ENCODE measurements around the gene AOPEP. TPM values are rescaled to one million over a fixed set of nuclear protein-coding genes. Genes with fewer than 3 reads are reported as not detected.

Gene AOPEP
- total RNA-seq, 1 experiment from 2014 or later, result 79.5 TPM

DNA sequence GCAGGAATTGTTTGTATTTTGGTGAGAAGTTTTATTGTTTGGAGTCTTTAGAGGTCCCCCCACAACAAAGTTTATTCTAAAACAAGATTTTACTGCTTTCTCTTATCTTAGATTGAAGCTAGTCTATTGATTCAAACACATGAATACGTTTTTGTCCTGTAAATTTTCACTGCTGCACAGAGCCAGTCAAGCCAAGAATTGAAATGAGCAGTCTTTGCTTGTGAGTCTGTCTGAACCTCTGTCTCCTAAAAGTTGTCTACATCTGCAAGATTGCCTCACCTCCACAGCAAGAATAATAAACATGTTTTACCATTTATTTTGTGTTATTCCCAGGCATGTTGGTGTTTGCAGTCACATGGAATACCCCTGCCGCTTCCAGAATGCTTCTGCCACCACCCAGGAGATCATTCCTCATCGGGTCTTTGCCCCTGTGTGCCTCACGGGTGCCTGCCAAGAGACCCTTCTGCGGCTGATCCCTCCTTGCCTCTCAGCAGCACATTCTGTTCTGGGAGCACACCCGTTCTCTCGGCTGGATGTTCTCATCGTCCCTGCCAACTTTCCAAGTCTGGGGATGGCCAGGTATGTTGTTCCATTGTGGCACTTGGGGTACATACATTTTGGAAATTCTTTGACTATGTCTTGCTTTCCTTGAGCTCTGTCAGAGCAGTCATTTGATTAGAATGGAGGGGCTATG, 74.1 kb downstream of the AOPEP start:
- Histone ChIP-seq H3K27me3 (no peaks in the 10 kb centered on the region), H3K4me3 (no peak overlapping the region), H3K36me3 (no peaks in the 10 kb centered on the region), H3K27ac (peak overlapping the region; percentile 87), H3K9me3 (replicated peaks) (peaks cover under 1% of the 10 kb centered on the region; the same call in 1 of the 2 replicates), H3K4me1 (peaks cover 60% of the 10 kb centered on the region)
- DNase-seq, result no peak

DNA sequence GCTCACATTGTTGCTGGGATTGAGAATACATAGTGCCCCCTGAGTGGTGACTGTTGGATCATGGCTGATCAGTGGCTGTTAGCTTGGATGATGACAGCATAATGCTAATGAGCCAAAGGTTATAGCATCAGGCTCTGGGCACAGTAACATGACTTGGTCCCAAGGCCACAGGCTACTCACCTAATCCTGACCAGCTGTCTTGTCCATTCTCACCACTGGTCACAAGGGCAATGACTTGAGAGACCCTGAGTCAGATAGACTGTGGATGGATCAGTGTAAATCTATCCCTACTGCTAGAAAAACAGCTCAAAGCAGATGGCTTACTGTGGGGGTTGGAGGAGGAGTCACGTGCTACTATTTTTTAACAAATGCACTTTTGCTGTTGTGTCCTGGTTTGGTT, 74.7 kb downstream of the AOPEP start:
- Histone ChIP-seq H3K27ac (peak overlapping the region; percentile 87), H3K4me3 (no peak overlapping the region)
- DNase-seq, result peak; percentile 84 to 87

DNA sequence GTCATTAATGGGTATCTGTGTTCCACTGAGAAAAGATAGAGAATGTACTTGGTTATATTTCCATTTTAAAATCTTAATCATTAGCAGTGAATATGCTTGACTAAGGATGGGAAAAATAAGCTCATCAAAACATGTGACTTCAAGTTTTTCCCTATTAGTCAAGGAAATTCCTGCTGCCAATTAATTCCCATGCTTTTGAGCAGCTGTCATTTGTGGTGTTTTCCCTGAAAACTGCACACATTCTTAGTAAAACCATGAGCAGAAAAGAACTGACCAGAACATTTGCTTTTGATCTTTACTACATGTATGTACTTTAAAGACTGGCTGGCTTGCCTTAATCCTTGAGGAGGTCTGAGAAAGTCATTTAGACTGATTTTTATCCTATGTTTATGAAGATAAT, 75.2 kb downstream of the AOPEP start:
- H3K4me3 ChIP-seq, result no peak overlapping the region
- H3K27me3 ChIP-seq, result no peaks in the 10 kb centered on the region
- no peaks in the 10 kb centered on the region for H3K9me3 ChIP-seq (replicated peaks)
- H3K4me1 ChIP-seq, result peaks cover 71% of the 10 kb centered on the region
- H3K27ac ChIP-seq, result peak overlapping the region; percentile 87
- no peaks in the 10 kb centered on the region for H3K36me3 ChIP-seq
- DNase-seq, result peak; percentile 43 to 69

More for the DNA sequence above, 74.7 kb downstream of the AOPEP start:
- H3K36me3 ChIP-seq, result no peaks in the 10 kb centered on the region
- no peaks in the 10 kb centered on the region for H3K27me3 ChIP-seq
- no peaks in the 10 kb centered on the region for H3K9me3 ChIP-seq (replicated peaks)
- peaks cover 67% of the 10 kb centered on the region for H3K4me1 ChIP-seq

DNA sequence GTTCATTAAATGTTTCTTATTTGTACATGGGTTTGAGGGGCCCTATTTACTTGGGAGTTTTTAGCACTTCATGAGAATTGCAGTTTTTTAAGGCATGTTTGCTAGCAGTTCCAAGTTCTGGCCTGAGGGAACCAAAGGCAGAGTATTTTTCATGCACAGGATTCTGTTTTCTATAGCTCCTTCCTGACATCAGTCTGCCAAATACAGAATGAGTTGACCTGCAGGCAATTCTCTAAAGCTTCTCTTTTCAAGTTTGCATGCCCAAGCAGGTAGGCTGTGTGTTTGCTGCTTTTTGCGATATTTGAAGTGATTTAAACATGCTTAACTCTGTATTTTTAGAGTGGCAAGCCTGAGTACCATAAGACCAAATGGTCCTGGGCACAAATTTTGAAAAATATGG, 75.8 kb downstream of the AOPEP start:
- Histone ChIP-seq H3K27me3 (no peaks in the 10 kb centered on the region), H3K36me3 (no peaks in the 10 kb centered on the region), H3K4me1 (peaks cover 74% of the 10 kb centered on the region), H3K4me3 (no peak overlapping the region), H3K27ac (peak overlapping the region; percentile 87), H3K9me3 (replicated peaks) (no peaks in the 10 kb centered on the region)
- no peak for DNase-seq

GRCh38 chr9:94802793-94803192, 76.3 kb downstream of the AOPEP start:
- Histone ChIP-seq H3K4me3 (no peak overlapping the region), H3K27ac (peak overlapping the region; percentile 87), H3K27me3 (no peaks in the 10 kb centered on the region), H3K4me1 (peaks cover 74% of the 10 kb centered on the region), H3K9me3 (replicated peaks) (no peaks in the 10 kb centered on the region), H3K36me3 (no peaks in the 10 kb centered on the region)
- DNase-seq, result peak; percentile 55 to 76

DNA sequence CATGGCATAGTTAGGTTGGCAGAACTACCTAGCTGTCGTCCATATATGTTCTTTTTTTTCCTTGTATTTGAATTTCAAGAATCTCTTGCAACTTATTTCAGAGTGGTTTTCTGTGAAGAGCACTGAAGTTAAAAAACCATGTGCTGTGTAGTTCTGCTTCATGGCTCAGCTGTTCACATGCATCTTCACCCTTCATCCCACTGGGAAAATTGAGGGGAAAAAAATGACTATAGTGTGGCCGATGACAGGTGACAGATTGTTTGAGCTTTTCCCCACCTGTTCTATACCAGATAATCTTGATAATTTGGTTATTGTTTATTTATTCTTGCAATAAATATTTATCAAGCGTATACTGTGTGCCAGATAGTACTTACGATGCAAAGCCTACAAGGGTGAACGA, 77.8 kb downstream of the AOPEP start:
- H3K36me3 ChIP-seq, result no peaks in the 10 kb centered on the region; the same call in none of the 2 replicates
- no peaks in the 10 kb centered on the region for H3K27me3 ChIP-seq
- H3K4me3 ChIP-seq, result no peak overlapping the region
- no peaks in the 10 kb centered on the region for H3K9me3 ChIP-seq (replicated peaks)
- peak; percentile 70 to 90 for DNase-seq
- peak overlapping the region; percentile 87 for H3K27ac ChIP-seq
- H3K4me1 ChIP-seq, result peaks cover 74% of the 10 kb centered on the region

DNA sequence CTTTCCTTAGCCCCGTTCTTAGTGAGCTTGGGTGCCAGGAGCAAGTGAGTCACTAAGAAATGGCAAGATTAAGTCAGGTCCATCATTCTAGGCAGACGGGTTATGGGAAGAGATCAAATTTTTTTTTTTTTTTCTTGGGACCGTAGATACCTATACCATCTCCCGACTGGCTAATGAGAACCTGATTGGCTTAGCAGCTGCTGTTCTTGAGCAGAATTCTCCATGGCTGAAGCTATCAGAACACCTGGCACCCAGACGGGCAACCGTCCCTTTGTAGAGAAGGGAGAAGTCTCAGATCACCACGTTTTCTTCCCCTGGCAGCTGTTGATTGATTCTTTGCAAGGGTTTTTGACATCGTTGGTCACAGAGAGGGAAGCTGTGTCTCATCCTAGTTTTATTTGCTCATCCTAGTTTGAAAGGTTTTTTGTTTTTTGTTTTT, 78.6 kb downstream of the AOPEP start:
- Histone ChIP-seq H3K27ac (peak overlapping the region; percentile 87), H3K4me1 (peaks cover 68% of the 10 kb centered on the region)

GRCh38 chr9:94805585-94805984, 79.1 kb downstream of the AOPEP start:
- Histone ChIP-seq H3K36me3 (no peaks in the 10 kb centered on the region; the same call in none of the 2 replicates), H3K27me3 (no peaks in the 10 kb centered on the region), H3K4me1 (peaks cover 63% of the 10 kb centered on the region), H3K27ac (no peak overlapping the region), H3K4me3 (no peak overlapping the region), H3K9me3 (replicated peaks) (no peaks in the 10 kb centered on the region)
- DNase-seq, result peak in 1 of 2 experiments; percentile 44

More for the DNA sequence above, 78.6 kb downstream of the AOPEP start:
- peak; percentile 33 to 63 for DNase-seq
- Histone ChIP-seq H3K36me3 (no peaks in the 10 kb centered on the region; the same call in none of the 2 replicates), H3K27me3 (no peaks in the 10 kb centered on the region), H3K4me3 (no peak overlapping the region), H3K9me3 (replicated peaks) (no peaks in the 10 kb centered on the region)

DNA sequence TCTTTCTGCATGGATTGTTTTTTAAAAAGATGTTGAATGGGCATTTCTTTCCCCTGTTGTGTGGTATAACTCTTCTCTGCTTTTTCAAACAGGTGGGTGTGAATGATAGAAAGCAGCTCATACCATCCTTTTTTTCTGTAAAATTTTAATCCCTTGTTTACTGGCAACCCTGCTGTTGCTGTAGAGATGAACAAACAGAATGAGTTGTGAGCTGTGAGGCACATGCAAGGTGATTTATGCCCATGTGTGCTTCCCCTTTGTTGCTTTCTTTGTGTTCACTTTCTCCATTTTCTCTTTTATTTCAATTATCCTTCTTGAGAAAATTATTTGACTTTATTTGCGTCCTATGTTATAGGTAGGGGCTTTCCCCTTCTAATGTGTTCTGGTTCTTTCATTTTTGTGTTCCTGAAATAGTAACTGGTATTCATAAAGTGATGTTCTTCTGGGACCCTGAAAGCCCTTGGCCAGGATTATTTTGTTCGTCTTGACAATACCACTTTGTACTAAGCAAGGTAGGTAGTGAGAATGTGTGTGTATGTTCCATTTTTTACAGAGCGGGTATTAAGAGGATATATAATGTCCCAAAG, 79.9 kb downstream of the AOPEP start:
- H3K9me3 ChIP-seq (replicated peaks), result no peaks in the 10 kb centered on the region
- no peaks in the 10 kb centered on the region for H3K27me3 ChIP-seq
- H3K27ac ChIP-seq, result no peak overlapping the region
- peaks cover 55% of the 10 kb centered on the region for H3K4me1 ChIP-seq
- H3K4me3 ChIP-seq, result no peak overlapping the region
- DNase-seq, result no peak
- no peaks in the 10 kb centered on the region; the same call in none of the 2 replicates for H3K36me3 ChIP-seq

DNA sequence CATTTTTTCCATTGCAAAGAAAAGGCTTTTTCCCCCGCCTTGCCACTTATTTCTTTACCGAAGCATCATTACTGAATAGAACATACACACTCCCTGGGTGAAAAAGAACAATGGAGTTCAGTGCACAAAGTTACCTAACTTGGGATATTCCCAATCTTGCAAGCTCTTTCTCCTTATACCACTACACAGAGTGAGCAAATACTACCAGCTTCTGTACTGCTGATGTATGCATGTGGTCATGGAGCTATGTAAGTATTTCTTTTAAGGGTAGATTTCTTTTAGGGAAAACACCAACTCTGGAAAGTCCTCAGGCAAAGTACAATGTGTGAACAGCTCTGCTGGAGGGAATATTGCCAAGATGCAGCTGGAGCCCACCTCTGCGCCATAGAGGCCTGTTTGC, 81.1 kb downstream of the AOPEP start:
- DNase-seq, result no peak
- Histone ChIP-seq H3K9me3 (replicated peaks) (no peaks in the 10 kb centered on the region), H3K27ac (no peak overlapping the region), H3K27me3 (no peaks in the 10 kb centered on the region), H3K4me1 (peaks cover 44% of the 10 kb centered on the region), H3K4me3 (no peak overlapping the region), H3K36me3 (no peaks in the 10 kb centered on the region; the same call in none of the 2 replicates)

- DNase-seq, result no peak
- Histone ChIP-seq H3K4me3 (no peak overlapping the region), H3K9me3 (replicated peaks) (no peaks in the 10 kb centered on the region), H3K27ac (no peak overlapping the region), H3K36me3 (no peaks in the 10 kb centered on the region; the same call in none of the 2 replicates), H3K4me1 (peaks cover 28% of the 10 kb centered on the region), H3K27me3 (no peaks in the 10 kb centered on the region)
These were observed 82.6 kb downstream of the AOPEP start for GRCh38 chr9:94808926-94809700.

- no peaks in the 10 kb centered on the region; the same call in none of the 2 replicates for H3K36me3 ChIP-seq
- H3K9me3 ChIP-seq (replicated peaks), result no peaks in the 10 kb centered on the region
- H3K27me3 ChIP-seq, result no peaks in the 10 kb centered on the region
- H3K27ac ChIP-seq, result no peak overlapping the region
- peaks cover 21% of the 10 kb centered on the region for H3K4me1 ChIP-seq
- DNase-seq, result no peak
- H3K4me3 ChIP-seq, result no peak overlapping the region
These were observed 83.3 kb downstream of the AOPEP start for GRCh38 chr9:94809778-94810177.

GRCh38 chr9:94811074-94811473, 84.6 kb downstream of the AOPEP start:
- Histone ChIP-seq H3K27ac (no peak overlapping the region), H3K4me3 (no peak overlapping the region), H3K27me3 (no peaks in the 10 kb centered on the region), H3K4me1 (peaks cover 8% of the 10 kb centered on the region), H3K9me3 (replicated peaks) (no peaks in the 10 kb centered on the region), H3K36me3 (no peaks in the 10 kb centered on the region; the same call in none of the 2 replicates)
- no peak for DNase-seq

DNA sequence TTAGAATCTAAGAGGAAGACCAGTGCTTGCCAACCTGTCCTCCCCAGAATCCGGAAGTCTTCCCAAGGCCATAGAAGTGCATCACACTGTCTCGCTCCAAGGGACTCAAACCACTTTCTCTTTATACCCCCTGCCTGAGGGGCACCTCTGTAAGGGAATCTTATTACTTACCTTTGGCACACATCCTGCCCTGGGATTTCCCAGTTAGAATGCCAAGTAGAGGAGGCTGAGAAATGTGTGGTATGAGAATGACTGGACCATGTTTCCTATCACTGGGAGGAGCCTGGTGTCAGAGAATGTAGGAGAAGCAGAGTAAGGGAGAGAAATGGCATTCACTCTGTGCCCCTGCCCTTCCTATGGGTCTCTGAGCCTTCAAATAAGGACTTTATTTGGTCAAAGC, 85.8 kb downstream of the AOPEP start:
- no peaks in the 10 kb centered on the region; the same call in none of the 2 replicates for H3K36me3 ChIP-seq
- no peak for DNase-seq
- no peak overlapping the region for H3K4me3 ChIP-seq
- no peaks in the 10 kb centered on the region for H3K4me1 ChIP-seq
- H3K27ac ChIP-seq, result no peak overlapping the region
- no peaks in the 10 kb centered on the region for H3K9me3 ChIP-seq (replicated peaks)
- H3K27me3 ChIP-seq, result no peaks in the 10 kb centered on the region

- no peaks in the 10 kb centered on the region for H3K27me3 ChIP-seq
- no peaks in the 10 kb centered on the region for H3K4me1 ChIP-seq
- H3K4me3 ChIP-seq, result no peak overlapping the region
- DNase-seq, result no peak
- H3K36me3 ChIP-seq, result no peaks in the 10 kb centered on the region; the same call in 1 of the 2 replicates
- no peaks in the 10 kb centered on the region for H3K9me3 ChIP-seq (replicated peaks)
- no peak overlapping the region for H3K27ac ChIP-seq
These were observed 86.9 kb downstream of the AOPEP start for GRCh38 chr9:94813379-94813778.

Measured in SJCRH30 (cell line).